MM.1S (cell line): ENCODE data around the gene DNAAF1.

ENCODE experiments used
- DNase-seq: peaks from one replicate; pipeline ENCODE4 v3.0.0-alpha.2; 2015
- H2AFZ ChIP-seq: fragments of 300-600 bp; sonication (generic); 2 replicates; pipeline ENCODE4 v1.6.0; 2016; ENCODE audit warnings: antibody characterized with exemption, low read length
- H3F3A ChIP-seq: fragments of 300-600 bp; sonication (generic); 2 replicates; pipeline ENCODE4 v1.6.1; 2016; ENCODE audit warnings: mild to moderate bottlenecking, antibody characterized with exemption, low read length, moderate library complexity, mixed read lengths; ENCODE audit not compliant: insufficient read depth
- H3K27ac ChIP-seq: fragments of 300-600 bp; sonication (generic); 2 replicates; pipeline ENCODE4 v1.5.1; 2016; ENCODE audit warnings: mild to moderate bottlenecking, low read length
- H3K27me3 ChIP-seq: fragments of 300-600 bp; sonication (generic); replicated peaks from 2 replicates; pipeline ENCODE4 v1.6.0; 2016; ENCODE audit warnings: low read length; ENCODE audit not compliant: insufficient read depth
- H3K36me3 ChIP-seq: fragments of 300-600 bp; sonication (generic); replicated peaks from 2 replicates; pipeline ENCODE4 v1.6.1; 2016; ENCODE audit warnings: mild to moderate bottlenecking, low read length, mixed read lengths; ENCODE audit not compliant: insufficient read depth
- H3K4me1 ChIP-seq: fragments of 300-600 bp; sonication (generic); 2 replicates; pipeline ENCODE4 v1.6.1; 2016; ENCODE audit warnings: low read length, mixed read lengths
- H3K4me2 ChIP-seq: fragments of 300-600 bp; sonication (generic); 2 replicates; pipeline ENCODE4 v1.6.0; 2016; ENCODE audit warnings: low read depth, low read length
- H3K4me3 ChIP-seq: fragments of 300-600 bp; sonication (generic); 2 replicates; pipeline ENCODE4 v1.5.1; 2016; ENCODE audit warnings: low read length, mixed read lengths
- H3K79me2 ChIP-seq: fragments of 300-600 bp; sonication (generic); 2 replicates; pipeline ENCODE4 v1.6.1; 2016; ENCODE audit warnings: mixed run types, low read length, mixed read lengths
- H3K9ac ChIP-seq: fragments of 300-600 bp; sonication (generic); 2 replicates; pipeline ENCODE4 v1.6.1; 2016; ENCODE audit warnings: low read length, mixed read lengths
- H3K9me2 ChIP-seq: fragments of 300-600 bp; sonication (generic); replicated peaks from 2 replicates; pipeline ENCODE4 v1.6.1; 2016; ENCODE audit warnings: mild to moderate bottlenecking, low read length, mixed read lengths; ENCODE audit not compliant: insufficient read depth
- H3K9me3 ChIP-seq: fragments of 300-600 bp; sonication (generic); replicated peaks from 2 replicates; pipeline ENCODE4 v1.6.1; 2016; ENCODE audit warnings: mild to moderate bottlenecking, low read length, mixed read lengths; ENCODE audit not compliant: insufficient read depth
- H4K20me1 ChIP-seq: fragments of 300-600 bp; sonication (generic); 2 replicates; pipeline ENCODE4 v1.6.1; 2016; ENCODE audit warnings: mild to moderate bottlenecking, low read length, moderate library complexity, mixed read lengths; ENCODE audit not compliant: insufficient read depth
- EZH2 ChIP-seq: fragments of 300-600 bp; sonication (generic); optimal IDR thresholded peaks from 2 replicates; pipeline ENCODE3; 2017; ENCODE audit warnings: low read depth, mild to moderate bottlenecking, antibody characterized with exemption, low read length, mixed read lengths
- EZH2phosphoT487 ChIP-seq: fragments of 300-600 bp; sonication (generic); IDR thresholded peaks from 2 replicates; pipeline ENCODE4 v1.6.1; 2018; ENCODE audit warnings: antibody characterized with exemption, low read length
- TF ChIP-seq, protein P1 (sequence below): fragments of 300-600 bp; sonication (generic); IDR thresholded peaks from 2 replicates; pipeline ENCODE4 v1.5.1; 2016; ENCODE audit warnings: antibody characterized with exemption, low read length, mixed read lengths

DNAAF1 gene

DNA sequence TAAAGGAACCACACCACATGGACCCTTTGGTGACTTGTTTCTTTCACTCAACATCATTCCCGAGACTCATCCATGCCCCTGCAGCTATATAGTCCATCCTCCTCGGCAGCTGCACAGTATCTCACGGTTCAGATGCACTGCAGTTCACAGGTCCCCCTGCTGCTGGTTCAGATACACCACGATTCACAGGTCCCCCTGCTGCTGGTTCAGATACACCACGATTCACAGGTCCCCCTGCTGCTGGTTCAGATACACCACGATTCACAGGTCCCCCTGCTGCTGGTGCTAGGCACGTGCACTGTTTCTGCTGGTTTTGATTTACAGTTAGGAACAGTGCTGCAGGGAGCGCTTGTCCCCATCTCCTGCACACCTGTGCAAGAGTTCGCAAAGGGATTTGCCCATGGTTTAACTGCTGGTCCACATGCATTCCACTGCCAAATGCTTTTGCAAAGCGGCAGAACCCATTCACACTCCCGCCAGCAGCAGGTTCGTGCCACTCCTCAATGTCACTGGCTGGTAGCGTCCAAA, 3.9 kb upstream of the DNAAF1 start:
- peaks cover 65% of the 10 kb centered on the region for H3K79me2 ChIP-seq
- peaks cover 20% of the 10 kb centered on the region for H3F3A ChIP-seq
- no peaks in the 10 kb centered on the region for H3K27me3 ChIP-seq
- no peak overlapping the region for H3K27ac ChIP-seq
- H3K4me2 ChIP-seq = no peak overlapping the region
- no peak overlapping the region for H3K9ac ChIP-seq
- H2AFZ ChIP-seq = no peak overlapping the region
- H3K4me3 ChIP-seq = no peak overlapping the region
- no peaks in the 10 kb centered on the region for H3K36me3 ChIP-seq
- no peaks in the 10 kb centered on the region for H3K9me2 ChIP-seq
- DNase-seq = no peak
- H4K20me1 ChIP-seq = no peaks in the 10 kb centered on the region
- TF ChIP-seq EZH2 (no peak), EZH2phosphoT487 (no peak)
- TF ChIP-seq, protein P1, sequence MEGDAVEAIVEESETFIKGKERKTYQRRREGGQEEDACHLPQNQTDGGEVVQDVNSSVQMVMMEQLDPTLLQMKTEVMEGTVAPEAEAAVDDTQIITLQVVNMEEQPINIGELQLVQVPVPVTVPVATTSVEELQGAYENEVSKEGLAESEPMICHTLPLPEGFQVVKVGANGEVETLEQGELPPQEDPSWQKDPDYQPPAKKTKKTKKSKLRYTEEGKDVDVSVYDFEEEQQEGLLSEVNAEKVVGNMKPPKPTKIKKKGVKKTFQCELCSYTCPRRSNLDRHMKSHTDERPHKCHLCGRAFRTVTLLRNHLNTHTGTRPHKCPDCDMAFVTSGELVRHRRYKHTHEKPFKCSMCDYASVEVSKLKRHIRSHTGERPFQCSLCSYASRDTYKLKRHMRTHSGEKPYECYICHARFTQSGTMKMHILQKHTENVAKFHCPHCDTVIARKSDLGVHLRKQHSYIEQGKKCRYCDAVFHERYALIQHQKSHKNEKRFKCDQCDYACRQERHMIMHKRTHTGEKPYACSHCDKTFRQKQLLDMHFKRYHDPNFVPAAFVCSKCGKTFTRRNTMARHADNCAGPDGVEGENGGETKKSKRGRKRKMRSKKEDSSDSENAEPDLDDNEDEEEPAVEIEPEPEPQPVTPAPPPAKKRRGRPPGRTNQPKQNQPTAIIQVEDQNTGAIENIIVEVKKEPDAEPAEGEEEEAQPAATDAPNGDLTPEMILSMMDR = no peak
- H3K4me1 ChIP-seq = peaks cover 38% of the 10 kb centered on the region
- no peaks in the 10 kb centered on the region for H3K9me3 ChIP-seq

GRCh38 chr16:84143081-84143480, 2.0 kb upstream of the DNAAF1 start:
- Histone ChIP-seq H3F3A (peaks cover 12% of the 10 kb centered on the region), H3K4me1 (peaks cover 20% of the 10 kb centered on the region), H3K4me3 (no peak overlapping the region), H3K9me2 (no peaks in the 10 kb centered on the region), H3K9me3 (no peaks in the 10 kb centered on the region), H3K27me3 (no peaks in the 10 kb centered on the region), H2AFZ (no peak overlapping the region), H3K9ac (no peak overlapping the region), H3K4me2 (no peak overlapping the region), H3K27ac (no peak overlapping the region), H3K36me3 (no peaks in the 10 kb centered on the region), H3K79me2 (peaks cover 47% of the 10 kb centered on the region), H4K20me1 (no peaks in the 10 kb centered on the region)
- no peak for DNase-seq
- no peak for TF ChIP-seq EZH2
- TF ChIP-seq EZH2phosphoT487 = no peak

DNA sequence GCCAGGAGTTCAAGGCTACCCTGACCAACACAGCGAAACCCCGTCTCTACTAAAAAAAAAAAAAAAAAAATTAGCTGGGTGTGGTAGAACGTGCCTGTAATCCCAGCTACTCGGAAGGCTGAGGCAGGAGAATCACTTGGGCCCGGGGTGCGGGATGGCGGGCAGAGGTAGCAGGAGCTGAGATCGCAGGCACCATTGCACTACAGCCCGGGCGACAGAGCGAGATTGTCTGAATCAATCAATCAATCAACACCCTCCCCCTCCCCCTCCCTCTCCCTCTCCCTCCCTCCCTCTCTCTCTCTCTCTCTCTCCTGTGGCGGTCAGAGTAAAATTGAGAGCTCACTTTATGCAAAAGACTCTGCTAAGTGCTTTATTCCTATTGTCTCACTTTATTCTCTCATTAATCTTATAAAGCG, 1.3 kb upstream of the DNAAF1 start:
- Histone ChIP-seq H3K27ac (peak overlapping the region; percentile 84), H3K9ac (peak overlapping the region; percentile 92), H2AFZ (no peak overlapping the region), H3K4me3 (peak overlapping the region; percentile 69), H3K9me3 (no peaks in the 10 kb centered on the region), H3K4me1 (peaks cover 17% of the 10 kb centered on the region), H4K20me1 (no peaks in the 10 kb centered on the region), H3K27me3 (no peaks in the 10 kb centered on the region), H3K79me2 (peaks cover 46% of the 10 kb centered on the region), H3K9me2 (no peaks in the 10 kb centered on the region), H3K36me3 (no peaks in the 10 kb centered on the region), H3K4me2 (peak overlapping the region; percentile 68), H3F3A (peaks cover 8% of the 10 kb centered on the region)
- TF ChIP-seq EZH2phosphoT487 (no peak), EZH2 (no peak)
- TF ChIP-seq, protein P1 = no peak
- no peak for DNase-seq

DNA sequence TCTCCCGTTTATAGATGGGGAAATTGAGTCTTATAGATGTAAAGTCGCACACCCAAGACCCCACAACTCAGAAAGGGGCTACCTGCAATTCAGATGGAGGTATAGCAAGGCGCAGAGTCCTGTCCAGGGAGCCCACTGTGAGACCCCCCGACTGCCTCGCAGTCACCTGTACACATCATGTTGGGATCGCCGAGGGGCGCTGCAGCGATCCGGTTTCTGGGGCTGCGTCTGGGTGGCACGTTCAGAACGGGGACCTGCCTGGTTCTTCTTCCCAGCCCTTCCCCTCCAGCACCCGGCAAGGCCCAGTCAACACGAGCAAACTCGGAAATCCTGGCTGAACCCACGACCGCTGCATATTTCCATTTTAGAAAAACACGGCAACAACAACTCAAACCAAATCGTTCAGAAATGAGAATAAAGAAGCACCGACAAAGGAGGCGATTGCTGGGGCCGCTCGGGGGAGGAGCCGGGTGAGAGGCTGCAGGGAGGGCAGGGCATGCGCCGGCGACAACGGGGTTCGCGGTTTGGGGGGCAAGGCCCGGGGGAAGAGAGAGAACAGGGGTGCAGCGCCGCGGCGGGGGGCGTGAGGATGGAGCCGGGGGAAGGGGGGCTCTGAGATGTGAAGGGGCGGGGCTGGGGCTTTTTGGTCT, 774 bp upstream of the DNAAF1 start:
- H3K4me1 ChIP-seq = peaks cover 12% of the 10 kb centered on the region
- H4K20me1 ChIP-seq = no peaks in the 10 kb centered on the region
- peak overlapping the region; percentile 69 for H3K4me3 ChIP-seq

More for the DNA sequence above, 774 bp upstream of the DNAAF1 start:
- no peaks in the 10 kb centered on the region for H3K9me3 ChIP-seq
- TF ChIP-seq EZH2phosphoT487 = no peak
- TF ChIP-seq, protein P1 = peak; percentile 12; the same call in 1 of the 2 replicates
- no peaks in the 10 kb centered on the region for H3K36me3 ChIP-seq
- H3K9me2 ChIP-seq = no peaks in the 10 kb centered on the region
- no peak overlapping the region for H2AFZ ChIP-seq
- DNase-seq = peak; percentile 24
- H3K9ac ChIP-seq = peak overlapping the region; percentile 92
- peak overlapping the region; percentile 68 for H3K4me2 ChIP-seq
- H3F3A ChIP-seq = peaks cover 3% of the 10 kb centered on the region; the same call in 1 of the 2 replicates
- peak overlapping the region; percentile 84 for H3K27ac ChIP-seq
- peaks cover 45% of the 10 kb centered on the region for H3K79me2 ChIP-seq
- H3K27me3 ChIP-seq = no peaks in the 10 kb centered on the region
